Measurements from ENCODE around the gene HCFC1. TPM values are rescaled to one million over a fixed set of nuclear protein-coding genes. Genes with fewer than 3 reads are reported as not detected.

The HCFC1 gene
- polyA plus RNA-seq, 1 of the 3 experiments (the other 2 are of a cell fraction): 9.5 TPM

DNA sequence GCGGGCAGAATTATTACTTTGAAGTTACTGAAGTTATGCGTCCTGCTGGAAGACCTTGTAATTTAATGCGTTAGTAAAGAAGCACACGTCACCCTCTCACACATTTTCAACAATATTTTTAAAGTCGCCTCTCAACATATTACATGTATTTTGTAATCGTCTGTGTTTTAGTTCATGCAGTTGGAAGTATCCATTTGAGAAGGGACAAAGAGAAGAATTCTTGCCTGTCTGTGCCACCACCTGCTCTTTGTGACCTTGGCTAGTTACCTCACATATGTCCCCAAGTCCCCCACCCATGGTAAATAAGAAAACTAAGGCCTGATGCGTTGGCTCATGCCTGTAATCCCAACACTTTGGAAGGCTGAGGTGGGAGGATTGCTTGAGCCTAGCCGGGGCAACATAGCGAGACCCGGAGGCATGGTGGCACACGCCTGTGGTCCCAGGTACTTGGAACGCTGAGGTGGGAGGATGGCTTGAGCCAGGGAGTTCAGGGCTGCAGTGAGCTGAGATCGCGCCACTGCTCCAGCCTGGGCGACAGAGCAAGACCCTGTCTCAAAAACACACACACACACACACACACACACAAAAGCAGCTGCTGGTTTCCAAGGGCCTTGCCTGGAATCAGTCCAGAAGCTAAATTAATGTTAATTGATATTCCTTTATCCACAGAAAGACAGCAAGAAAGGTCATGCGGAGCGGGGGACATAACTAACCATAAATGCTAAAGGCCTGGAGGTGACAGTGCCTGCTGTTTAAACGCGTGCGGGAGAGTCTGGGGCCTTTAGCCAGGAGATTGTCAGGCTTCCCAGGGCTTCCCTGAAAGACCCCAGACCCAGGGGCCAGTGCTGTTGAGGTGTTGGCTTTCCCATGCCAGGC is 1.7 kb upstream of the HCFC1 start:
- Histone ChIP-seq H3K79me2 (ENCODE audit: insufficient read depth) (peaks cover 43% of the 10 kb centered on the region), H3F3A (replicated peaks; ENCODE audit: insufficient read depth) (peaks cover 7% of the 10 kb centered on the region), H2AFZ (ENCODE audit: low read depth) (peak overlapping the region; percentile 87), H4K20me1 (ENCODE audit: insufficient read depth) (peaks cover 15% of the 10 kb centered on the region), H3K27ac (ENCODE audit: low read depth in 2 of 2, low read length in 1 of 2) (peak overlapping the region; percentile 99), H3K4me1 (ENCODE audit: control insufficient read depth in 1 of 2, insufficient read depth in 2 of 2, low read depth in 1 of 2, low read length in 1 of 2) (peaks cover 3 to 31% of the 10 kb centered on the region in 2 experiments; a peak in 1 of 4 replicates), H3K4me3 (ENCODE audit: low read depth in 2 of 2, low read length in 1 of 2) (peak overlapping the region; percentile 83 to 98), H3K9me3 (no peaks in the 10 kb centered on the region), H3K27me3 (ENCODE audit: insufficient read depth) (no peaks in the 10 kb centered on the region), H3K9ac (peak overlapping the region; percentile 90), H3K36me3 (replicated peaks in 1 of 2; ENCODE audit: control insufficient read depth in 1 of 2, insufficient read depth in 2 of 2, low read length in 1 of 2) (peaks cover 0 to 2% of the 10 kb centered on the region in 2 experiments), H3K4me2 (peak overlapping the region; percentile 86), H3K9me2 (no peaks in the 10 kb centered on the region)
- no peak for DNase-seq
- TF ChIP-seq NFIC (IDR thresholded peaks at IDR 0.05; ENCODE audit: borderline replicate concordance) (no peak), ELF1 (IDR thresholded peaks at IDR 0.05) (no peak), POLR2AphosphoS5 (IDR thresholded peaks at IDR 0.05; ENCODE audit: low read depth, low read length) (no peak), TAF1 (IDR thresholded peaks at IDR 0.05; ENCODE audit: borderline replicate concordance, low read depth, low read length) (no peak), TCF12 (IDR thresholded peaks at IDR 0.05) (no peak), MEF2A (IDR thresholded peaks at IDR 0.05; ENCODE audit: borderline replicate concordance, low read depth) (no peak)
- TF ChIP-seq, protein P1, sequence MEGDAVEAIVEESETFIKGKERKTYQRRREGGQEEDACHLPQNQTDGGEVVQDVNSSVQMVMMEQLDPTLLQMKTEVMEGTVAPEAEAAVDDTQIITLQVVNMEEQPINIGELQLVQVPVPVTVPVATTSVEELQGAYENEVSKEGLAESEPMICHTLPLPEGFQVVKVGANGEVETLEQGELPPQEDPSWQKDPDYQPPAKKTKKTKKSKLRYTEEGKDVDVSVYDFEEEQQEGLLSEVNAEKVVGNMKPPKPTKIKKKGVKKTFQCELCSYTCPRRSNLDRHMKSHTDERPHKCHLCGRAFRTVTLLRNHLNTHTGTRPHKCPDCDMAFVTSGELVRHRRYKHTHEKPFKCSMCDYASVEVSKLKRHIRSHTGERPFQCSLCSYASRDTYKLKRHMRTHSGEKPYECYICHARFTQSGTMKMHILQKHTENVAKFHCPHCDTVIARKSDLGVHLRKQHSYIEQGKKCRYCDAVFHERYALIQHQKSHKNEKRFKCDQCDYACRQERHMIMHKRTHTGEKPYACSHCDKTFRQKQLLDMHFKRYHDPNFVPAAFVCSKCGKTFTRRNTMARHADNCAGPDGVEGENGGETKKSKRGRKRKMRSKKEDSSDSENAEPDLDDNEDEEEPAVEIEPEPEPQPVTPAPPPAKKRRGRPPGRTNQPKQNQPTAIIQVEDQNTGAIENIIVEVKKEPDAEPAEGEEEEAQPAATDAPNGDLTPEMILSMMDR (IDR thresholded peaks at IDR 0.05): no peak
- TF ChIP-seq, protein P2, sequence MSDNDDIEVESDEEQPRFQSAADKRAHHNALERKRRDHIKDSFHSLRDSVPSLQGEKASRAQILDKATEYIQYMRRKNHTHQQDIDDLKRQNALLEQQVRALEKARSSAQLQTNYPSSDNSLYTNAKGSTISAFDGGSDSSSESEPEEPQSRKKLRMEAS (IDR thresholded peaks at IDR 0.05; ENCODE audit: low read depth): no peak
- TF ChIP-seq, protein P3, sequence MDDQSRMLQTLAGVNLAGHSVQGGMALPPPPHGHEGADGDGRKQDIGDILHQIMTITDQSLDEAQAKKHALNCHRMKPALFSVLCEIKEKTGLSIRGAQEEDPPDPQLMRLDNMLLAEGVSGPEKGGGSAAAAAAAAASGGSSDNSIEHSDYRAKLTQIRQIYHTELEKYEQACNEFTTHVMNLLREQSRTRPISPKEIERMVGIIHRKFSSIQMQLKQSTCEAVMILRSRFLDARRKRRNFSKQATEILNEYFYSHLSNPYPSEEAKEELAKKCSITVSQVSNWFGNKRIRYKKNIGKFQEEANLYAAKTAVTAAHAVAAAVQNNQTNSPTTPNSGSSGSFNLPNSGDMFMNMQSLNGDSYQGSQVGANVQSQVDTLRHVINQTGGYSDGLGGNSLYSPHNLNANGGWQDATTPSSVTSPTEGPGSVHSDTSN (IDR thresholded peaks at IDR 0.05): no peak
- CTCF ChIA-PET: interaction anchor here (1.4 to 1.9 kb wide), 2 partner anchors 26 to 40 kb away, joined by 4 to 13 read pairs; no protein-coding TSS in a partner anchor
- WGBS (ENCODE audit: low lambda C conversion rate): 48% methylated on average over 20 of the region's 20 CpGs
- POLR2A ChIA-PET: interaction anchor here (0.5 to 1.5 kb wide), 3 partner anchors 45 to 172 kb away, joined by 3 to 4 read pairs (median 3); partner anchors contain the start of gene IRAK1

DNA sequence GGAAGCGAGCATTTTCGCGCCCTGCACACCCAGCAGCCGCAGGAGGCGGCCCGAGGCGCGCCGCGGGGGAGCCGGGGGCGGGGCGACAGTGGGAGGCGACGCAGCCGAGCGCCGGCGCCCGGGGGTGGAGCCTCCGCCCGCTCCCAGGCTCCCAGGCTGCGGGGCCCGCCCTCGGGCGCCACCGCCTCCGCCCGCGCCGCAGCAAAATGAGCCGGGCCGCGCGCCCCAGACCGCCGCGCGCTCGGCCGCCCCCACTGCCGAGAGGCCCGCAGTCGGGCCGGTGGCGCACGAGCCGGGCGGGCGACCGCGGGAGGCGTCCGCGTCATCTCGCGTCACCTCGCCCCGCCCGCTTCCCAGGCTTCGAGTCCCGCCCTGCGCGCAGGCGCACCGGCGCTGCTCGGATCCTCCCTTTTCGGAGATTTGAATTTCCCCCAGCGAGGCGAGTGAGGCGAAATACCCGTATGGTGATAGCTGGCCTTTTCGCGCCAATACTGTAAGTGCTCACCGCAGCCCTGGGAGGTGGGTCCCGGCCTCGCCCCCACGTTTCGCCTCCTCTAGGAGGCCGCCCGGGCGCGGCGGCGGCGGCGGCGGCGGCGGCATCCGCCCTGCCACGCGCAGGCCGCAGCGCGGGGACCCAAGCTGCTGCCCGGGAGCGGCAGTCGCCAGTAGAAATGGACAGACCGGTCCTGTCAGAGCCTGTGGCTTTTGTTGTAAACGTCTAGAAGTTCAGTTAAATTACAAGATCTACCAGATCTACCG is 929 bp upstream of the HCFC1 start, which contains the start of gene TMEM187:
Gene TMEM187 (plus strand): TSS at position 387 of the 759 bp plus-strand sequence. CDS start 9,309 bp downstream, outside the sequence.
- peak; percentile 41 for TF ChIP-seq MXI1 (IDR thresholded peaks at IDR 0.05; ENCODE audit: low read depth, low read length)
- TF ChIP-seq, protein P2 (IDR thresholded peaks at IDR 0.05; ENCODE audit: low read depth): 0 out of 2 replicates have a peak, but pooled peaks have one; percentile 39
- no peak for TF ChIP-seq RFX5 (IDR thresholded peaks at IDR 0.05; ENCODE audit: low read length)
- no peak for TF ChIP-seq GABPA (IDR thresholded peaks at IDR 0.05; ENCODE audit: low read depth)
- no peak for TF ChIP-seq GATA2 (CRISPR knock-in tag; IDR thresholded peaks at IDR 0.05)
- peak; percentile 86 for TF ChIP-seq NRF1 (IDR thresholded peaks at IDR 0.05; ENCODE audit: low read depth, low read length)
- TF ChIP-seq RAD21 (IDR thresholded peaks at IDR 0.05; ENCODE audit: low read length): no peak
- Histone ChIP-seq H4K20me1 (ENCODE audit: insufficient read depth) (peaks cover 24% of the 10 kb centered on the region), H3K4me1 (ENCODE audit: control insufficient read depth in 1 of 2, insufficient read depth in 2 of 2, low read depth in 1 of 2, low read length in 1 of 2) (peaks cover 11 to 39% of the 10 kb centered on the region in 2 experiments; a peak in 2 of 4 replicates), H3K4me2 (peak within 1 kb of the TSS; percentile 86), H2AFZ (ENCODE audit: low read depth) (peak within 1 kb of the TSS; percentile 89), H3K9me2 (no peaks in the 10 kb centered on the region), H3K36me3 (replicated peaks in 1 of 2; ENCODE audit: control insufficient read depth in 1 of 2, insufficient read depth in 2 of 2, low read length in 1 of 2) (peaks cover 0 to 4% of the 10 kb centered on the region in 2 experiments), H3K9me3 (no peaks in the 10 kb centered on the region), H3F3A (replicated peaks; ENCODE audit: insufficient read depth) (peaks cover 7% of the 10 kb centered on the region), H3K27ac (ENCODE audit: low read depth in 2 of 2, low read length in 1 of 2) (peak within 1 kb of the TSS; percentile 99), H3K9ac (peak within 1 kb of the TSS; percentile 98), H3K27me3 (ENCODE audit: insufficient read depth) (no peaks in the 10 kb centered on the region), H3K79me2 (ENCODE audit: insufficient read depth) (peaks cover 51% of the 10 kb centered on the region), H3K4me3 (ENCODE audit: low read depth in 2 of 2, low read length in 1 of 2) (peak within 1 kb of the TSS; percentile 90 to 98)
- peak; percentile 95 for DNase-seq
- CTCF ChIA-PET: no interaction called here
- POLR2A ChIA-PET: interaction anchor here (0.6 to 1.5 kb wide), 2 partner anchors 48 to 362 kb away, joined by 3 to 4 read pairs; partner anchors contain the start of gene IRAK1
- WGBS (ENCODE audit: low lambda C conversion rate): 0% methylated on average over 1 of the region's 103 CpGs
